ENCODE results near the gene KLF6.

DNA sequence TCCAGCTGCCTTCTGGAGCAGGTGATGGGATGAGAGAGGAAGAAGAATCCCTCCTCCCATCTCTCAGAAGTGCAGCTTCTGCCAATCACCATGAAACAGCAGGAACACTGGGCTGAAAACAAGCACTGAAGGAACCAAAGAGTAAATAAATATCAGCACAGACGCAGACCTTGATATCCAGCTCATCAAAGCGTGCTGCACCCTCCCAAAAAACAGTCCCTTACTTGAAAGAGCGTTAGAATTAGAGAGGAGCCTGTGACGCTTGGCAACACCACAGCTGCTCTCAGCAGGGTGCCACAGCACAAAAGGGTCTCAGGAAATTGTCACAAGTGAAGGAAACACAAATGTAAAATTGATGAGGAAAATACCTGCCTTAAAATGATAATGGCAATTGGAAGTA is 39.5 kb downstream of the KLF6 start:
- no peak for TF ChIP-seq POLR2A (IDR thresholded peaks at IDR 0.05; ENCODE audit: low read length)
- no peak for TF ChIP-seq GATA1 (IDR thresholded peaks at IDR 0.05; ENCODE audit: low read depth, low read length)

Measured in erythroblast (primary cell).